HG03575 (cell line): ENCODE measurements around the gene PALM3.

ENCODE experiments used
- ATAC-seq: cut with Tn5 transposase; IDR thresholded peaks from one replicate; pipeline ENCODE4 v1.9.1; 2021; ENCODE audit not compliant: unreplicated experiment, insufficient number of reproducible peaks, low FRiP score; ENCODE audit errors: extremely low read depth

Gene PALM3

GRCh38 chr19:14015524-14016035 lies 46.3 kb downstream of the PALM3 start:
- ATAC-seq: peak; percentile 41

DNA sequence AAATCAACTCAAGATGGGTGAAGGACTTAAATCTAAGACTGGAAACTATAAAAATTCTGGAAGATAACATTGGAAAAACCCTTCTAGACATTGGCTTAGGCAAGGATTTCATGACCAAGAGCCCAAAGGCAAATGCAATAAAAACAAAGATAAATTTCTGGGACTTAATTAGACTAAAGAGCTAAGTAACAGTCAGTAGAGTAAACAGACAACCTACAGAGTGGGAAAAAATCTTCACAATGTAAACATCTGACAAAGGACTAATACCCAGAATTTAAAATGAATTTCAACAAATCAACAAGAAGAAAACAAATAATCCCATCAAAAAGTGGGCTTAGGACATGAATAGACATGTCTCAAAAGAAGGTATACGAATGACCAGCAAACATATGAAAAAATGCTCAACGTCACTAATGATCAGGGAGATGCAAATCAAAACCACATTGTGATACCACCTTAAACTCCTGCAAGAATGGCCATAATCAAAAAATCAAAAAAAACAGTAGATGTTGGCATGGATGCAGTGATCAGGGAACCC lies 49.4 kb downstream of the PALM3 start:
- no peak for ATAC-seq

GRCh38 chr19:14006766-14007562 lies 54.9 kb downstream of the PALM3 start:
- peak; percentile 11 for ATAC-seq

DNA sequence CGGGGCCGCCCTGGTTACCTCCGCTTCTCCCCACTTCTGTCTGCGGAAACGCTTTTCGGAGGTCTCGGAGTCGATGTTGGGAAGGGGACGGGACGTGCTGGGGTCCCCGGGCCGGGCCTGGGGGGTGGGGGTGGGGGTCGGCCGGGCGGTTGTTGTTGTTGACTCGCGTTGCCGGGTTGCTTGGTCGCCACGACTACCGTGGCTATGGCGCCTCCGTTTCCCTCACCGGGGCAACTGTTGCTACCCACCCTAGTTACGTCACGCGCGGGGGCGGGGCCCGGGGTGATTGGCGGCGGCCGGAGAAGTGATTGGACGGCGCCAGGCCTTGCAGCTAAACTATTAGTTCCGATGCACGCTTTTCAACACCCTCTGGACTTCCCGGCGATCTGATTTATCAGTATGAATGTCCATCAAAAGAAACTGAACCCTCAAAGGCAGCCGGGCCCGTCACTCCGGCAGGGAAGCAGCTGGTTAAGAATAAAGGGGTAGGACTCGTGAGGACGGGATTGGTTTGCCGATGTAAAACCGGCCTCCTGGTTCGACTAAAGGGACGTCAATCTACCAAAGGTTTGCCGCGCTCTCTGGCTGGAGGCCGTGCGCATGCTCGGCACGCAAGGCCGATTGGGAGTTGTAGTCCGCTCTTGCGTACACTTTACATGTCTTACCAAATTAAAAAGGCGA lies 55.7 kb downstream of the PALM3 start, which contains the start of gene RFX1:
RFX1 (minus strand) TSS at position 236 of the 681 bp plus-strand sequence. CDS start 12,477 bp downstream, outside the sequence.
- peak; percentile 70 for ATAC-seq

DNA sequence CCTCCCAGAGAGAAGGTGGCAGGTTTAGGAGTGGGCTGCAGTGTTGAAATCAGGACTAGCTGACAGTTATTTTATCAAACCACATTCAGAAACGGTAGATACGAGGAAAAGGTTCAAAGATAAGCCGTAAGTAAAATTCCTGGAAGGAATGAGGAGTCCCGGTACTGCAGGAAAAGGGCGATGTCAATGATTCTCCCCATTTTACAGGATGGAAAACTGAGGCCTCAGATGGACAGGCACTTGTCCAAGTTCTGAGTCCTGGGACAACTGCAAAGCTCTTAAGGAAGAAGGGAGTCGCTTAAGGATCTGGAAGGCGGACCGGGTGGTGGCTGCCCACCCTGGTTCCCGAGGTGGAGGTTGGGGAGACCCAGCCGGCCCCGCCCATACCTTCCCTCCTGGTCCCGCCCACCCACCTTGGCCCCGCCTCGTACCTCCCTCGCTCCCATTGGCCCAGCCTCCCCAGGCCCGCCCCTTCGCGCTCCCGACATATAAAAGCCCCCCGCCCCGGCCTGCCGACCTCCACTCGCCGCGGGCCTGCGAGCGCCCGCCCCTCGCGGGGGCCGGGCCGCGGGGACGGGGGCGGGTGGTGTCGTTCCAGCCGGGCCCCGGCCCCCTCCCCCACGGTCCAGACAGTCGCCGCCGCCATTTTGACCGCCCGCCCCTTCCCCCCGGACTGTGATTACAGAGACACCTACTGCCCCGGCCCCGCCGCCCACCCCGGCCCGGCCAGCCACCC lies 56.4 kb downstream of the PALM3 start:
- ATAC-seq: no peak

DNA sequence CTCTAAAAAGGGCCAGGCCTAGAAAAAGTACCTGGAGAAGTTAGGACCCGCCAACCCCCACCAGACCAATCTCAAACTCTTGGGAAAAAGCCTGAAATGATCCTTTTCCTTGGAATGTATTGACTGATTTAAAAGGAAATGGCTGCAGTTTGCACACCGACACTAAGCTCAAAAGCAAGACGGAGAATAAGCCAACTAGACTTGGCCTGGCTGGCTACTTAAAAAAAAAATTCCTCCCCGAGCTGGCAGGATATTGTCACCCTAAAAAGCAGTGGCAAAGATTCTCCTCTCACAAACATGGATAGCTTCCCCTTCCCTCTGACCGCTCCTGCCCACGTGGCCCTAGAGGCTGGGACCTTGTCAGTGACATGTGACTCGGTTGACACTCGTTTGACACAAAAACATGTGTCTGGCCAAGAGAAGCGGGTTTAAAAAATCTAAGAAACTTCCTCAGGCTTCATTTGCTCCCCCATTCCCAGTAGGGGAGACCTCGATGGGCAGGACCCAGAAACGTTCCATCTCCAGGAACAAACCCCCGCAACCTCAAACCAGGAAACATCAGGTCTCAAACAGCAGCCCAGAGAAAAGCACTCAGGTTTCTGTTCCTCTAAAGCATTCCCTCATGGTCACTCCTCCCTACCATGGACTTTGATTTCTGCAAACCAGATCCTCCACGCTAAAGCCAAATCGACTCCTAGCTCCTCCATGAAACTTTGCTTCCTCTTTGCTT lies 57.1 kb downstream of the PALM3 start:
- no peak for ATAC-seq
